Psoas muscle (tissue), 8 donors: Measurements from ENCODE around the gene CYP4B1. TPM values are rescaled to one million over a fixed set of nuclear protein-coding genes. Genes with fewer than 3 reads are reported as not detected.

Experiments
- ATAC-seq, 4 donors: fragments of 200-7000 bp; cut with Tn5 transposase; one replicate each; pipeline ENCODE4 v1.9.1; 2020; ENCODE audit warnings: moderate library complexity in 3 of 4, mild to moderate bottlenecking in 2 of 4
- DNase-seq, 2 donors: peaks; one replicate each; pipeline ENCODE4 v3.0.0-alpha.2; 2020
- H3K27ac ChIP-seq: fragments of 200-600 bp; one replicate; pipeline ENCODE4 v1.8.0; 2022
- H3K27me3 ChIP-seq, 3 donors: fragments of 200-600 bp in 1 of 3; one replicate each; pipeline versions ENCODE4 v1.6.1 to v1.8.0; 2013 to 2022; ENCODE audit warnings: low read length in 2 of 3, mild to moderate bottlenecking in 2 of 3, moderate library complexity in 1 of 3; ENCODE audit not compliant: insufficient read depth in 3 of 3
- H3K36me3 ChIP-seq, 2 donors: fragments of 200-600 bp in 1 of 2; one replicate each; pipeline versions ENCODE4 v1.6.1 to v1.8.0; 2013 to 2022; ENCODE audit warnings: low read depth in 1 of 2, mild to moderate bottlenecking in 1 of 2, moderate library complexity in 1 of 2; ENCODE audit not compliant: insufficient read depth in 1 of 2
- H3K4me1 ChIP-seq: fragments of 200-600 bp; one replicate; pipeline ENCODE4 v1.8.0; 2022
- H3K4me3 ChIP-seq: fragments of 200-600 bp; one replicate; pipeline ENCODE4 v1.8.0; 2022; ENCODE audit warnings: mild to moderate bottlenecking
- H3K9me3 ChIP-seq: fragments of 200-600 bp; one replicate; pipeline ENCODE4 v1.8.0; 2022
- WGBS, 3 donors: extraction: QIAGEN DNeasy Blood & Tissue Kit; methylation state at CpG; one replicate each; pipeline versions ENCODE4 v1.1.6 to v1.1.7; 2013; 5-methylcytosine and 5-hydroxymethylcytosine counted together
- intact Hi-C, 2 donors: fragments of 100-400 bp; cut with DNase I; formaldehyde crosslinking; loops; one replicate each; pipeline versions ENCODE4 v1.11.0 to v1.14.2; 2022
- polyA plus RNA-seq, 3 donors: library from polyadenylated mRNA; stranded (reverse); fragments of 200-250 nt; gene quantifications; one replicate each; pipeline ENCODE4 v1.2.3, GENCODE V29; 2013
- total RNA-seq, 4 donors: library from RNA; stranded (reverse); fragmentation: NEBNext Ultra II Directional in 2 of 4; extraction: Animal tissue kit (Norgen Biotek cat#: 25700) in 2 of 4; gene quantifications; one replicate each; pipeline versions ENCODE4 v1.2.1 to v1.2.4, GENCODE V29; 2021 to 2023
- TF ChIP-seq, protein P1 (sequence below): fragments of 200-600 bp; IDR thresholded peaks from one replicate; pipeline ENCODE4 v1.8.0; 2022; ENCODE audit warnings: antibody characterized with exemption
- donor health status: healthy with polysubstance abuse.
- donor health status: DM: no; HTN: no; CAD: no; lungs with moderate emphysema.
- donor health status: Bipolar disorder and iron deficiency.
- donor health status: healthy.
- donor health status: DM: yes; HTN: yes; CAD: no.
- donor health status: DM: no; HTN: no; CAD: no.
- donor health status: DM: no; HTN: no; CAD: no.
- donor health status: DM: yes; HTN: yes; CAD: no.

CYP4B1 gene
- total and polyA plus RNA-seq, 7 donors = 0.15 to 37.4 (median 21.9) TPM

DNA sequence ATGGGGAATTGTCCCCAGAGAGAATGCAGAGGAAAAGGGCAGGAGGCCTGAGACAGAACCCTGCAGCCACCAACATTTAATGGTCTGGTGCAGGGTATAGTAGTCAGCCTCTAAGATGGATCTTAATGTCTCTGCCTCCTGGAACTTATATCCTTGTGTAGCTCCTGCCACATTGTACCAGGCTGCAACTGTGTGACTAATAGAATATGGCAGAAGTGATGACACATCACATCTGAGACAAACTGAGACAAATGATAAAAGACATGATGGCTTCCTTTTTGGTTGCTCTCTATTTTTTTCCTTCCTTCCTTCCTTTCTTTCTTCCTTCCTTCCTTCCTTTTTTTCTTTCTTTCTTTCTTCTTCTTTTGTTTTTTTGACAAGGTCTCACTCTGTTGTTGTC is 37.1 kb upstream of the CYP4B1 start:
- intact Hi-C loops = no loop called here
- Histone ChIP-seq H3K4me1 (no peaks in the 10 kb centered on the region), H3K4me3 (no peak overlapping the region), H3K9me3 (peaks cover 3% of the 10 kb centered on the region), H3K27me3 (peaks cover 0 to 15% (median 1%) of the 10 kb centered on the region in 3 donors), H3K27ac (no peak overlapping the region), H3K36me3 (no peaks in the 10 kb centered on the region)
- ATAC-seq = no peak
- no peak for DNase-seq
- TF ChIP-seq, protein P1, sequence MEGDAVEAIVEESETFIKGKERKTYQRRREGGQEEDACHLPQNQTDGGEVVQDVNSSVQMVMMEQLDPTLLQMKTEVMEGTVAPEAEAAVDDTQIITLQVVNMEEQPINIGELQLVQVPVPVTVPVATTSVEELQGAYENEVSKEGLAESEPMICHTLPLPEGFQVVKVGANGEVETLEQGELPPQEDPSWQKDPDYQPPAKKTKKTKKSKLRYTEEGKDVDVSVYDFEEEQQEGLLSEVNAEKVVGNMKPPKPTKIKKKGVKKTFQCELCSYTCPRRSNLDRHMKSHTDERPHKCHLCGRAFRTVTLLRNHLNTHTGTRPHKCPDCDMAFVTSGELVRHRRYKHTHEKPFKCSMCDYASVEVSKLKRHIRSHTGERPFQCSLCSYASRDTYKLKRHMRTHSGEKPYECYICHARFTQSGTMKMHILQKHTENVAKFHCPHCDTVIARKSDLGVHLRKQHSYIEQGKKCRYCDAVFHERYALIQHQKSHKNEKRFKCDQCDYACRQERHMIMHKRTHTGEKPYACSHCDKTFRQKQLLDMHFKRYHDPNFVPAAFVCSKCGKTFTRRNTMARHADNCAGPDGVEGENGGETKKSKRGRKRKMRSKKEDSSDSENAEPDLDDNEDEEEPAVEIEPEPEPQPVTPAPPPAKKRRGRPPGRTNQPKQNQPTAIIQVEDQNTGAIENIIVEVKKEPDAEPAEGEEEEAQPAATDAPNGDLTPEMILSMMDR = no peak

DNA sequence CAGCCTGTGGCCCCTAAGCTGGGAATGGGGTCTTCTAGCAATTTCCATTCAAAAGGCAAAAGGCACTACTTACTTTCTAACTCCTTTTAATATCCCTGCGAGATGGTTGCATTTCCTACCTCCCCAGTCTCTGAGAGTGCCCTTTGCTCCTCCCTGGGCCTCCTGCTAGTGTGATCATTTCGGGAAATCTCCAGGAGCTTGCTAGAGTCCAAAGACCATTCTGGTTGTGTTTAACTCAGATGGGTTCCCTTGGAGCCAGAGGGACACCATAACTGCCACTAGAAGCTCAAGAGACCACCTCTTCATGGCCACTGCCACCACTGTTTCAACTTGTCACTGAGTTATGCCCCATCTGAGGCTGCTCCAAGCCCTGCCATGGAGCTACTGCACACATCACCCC is 34.4 kb upstream of the CYP4B1 start:
- Histone ChIP-seq H3K27me3 (peaks cover 0 to 11% (median 1%) of the 10 kb centered on the region in 3 donors), H3K4me3 (no peak overlapping the region), H3K9me3 (peaks cover 3% of the 10 kb centered on the region), H3K4me1 (no peaks in the 10 kb centered on the region), H3K27ac (no peak overlapping the region), H3K36me3 (no peaks in the 10 kb centered on the region)
- DNase-seq (no peak), ATAC-seq (no peak)
- WGBS, 3 donors = 68 to 74% (median 70%) methylated on average over 2 of the region's 2 CpGs
- TF ChIP-seq, protein P1 = no peak
- intact Hi-C loops = no loop called here

DNA sequence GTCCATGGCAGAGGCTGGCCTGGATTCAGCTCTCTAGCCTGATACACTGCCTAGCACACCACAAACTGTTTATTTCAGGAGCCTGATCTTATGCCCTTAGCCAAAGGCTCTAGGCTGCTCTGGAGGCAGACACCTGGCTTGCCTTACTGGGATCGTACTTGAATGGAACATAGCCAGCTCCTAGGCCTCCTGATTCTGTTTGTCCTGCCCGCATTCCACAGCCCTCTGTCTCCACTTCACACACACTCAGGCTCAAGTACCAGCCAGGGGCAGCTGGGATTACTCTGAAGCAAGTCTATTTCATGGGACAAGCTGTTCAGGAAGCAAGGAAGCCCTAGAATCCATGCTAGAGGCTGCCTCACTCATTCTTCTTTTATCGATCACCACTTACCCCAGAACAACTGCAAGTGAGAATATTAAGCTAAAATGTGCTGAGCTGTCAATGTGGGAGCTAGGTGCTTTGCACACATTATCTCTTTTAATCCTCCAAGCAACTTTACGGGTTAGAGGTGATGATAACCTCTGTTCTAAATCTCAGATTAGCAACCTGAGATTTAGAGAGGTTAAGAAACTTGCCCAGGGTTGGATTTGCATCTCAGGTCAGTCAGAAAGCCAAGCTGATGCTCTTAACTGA is 31.1 kb upstream of the CYP4B1 start:
- H3K27me3 ChIP-seq = peaks cover 0 to 1% (median 0%) of the 10 kb centered on the region in 3 donors
- H3K4me3 ChIP-seq = no peak overlapping the region
- no peaks in the 10 kb centered on the region for H3K36me3 ChIP-seq
- no peak for DNase-seq
- TF ChIP-seq, protein P1 = no peak
- 49 to 56% (median 52%) methylated on average over 4 of the region's 4 CpGs for WGBS, 3 donors
- H3K27ac ChIP-seq = no peak overlapping the region
- intact Hi-C loops = no loop called here
- H3K4me1 ChIP-seq = no peaks in the 10 kb centered on the region
- ATAC-seq = no peak
- peaks cover 15% of the 10 kb centered on the region for H3K9me3 ChIP-seq

GRCh38 chr1:46768445-46768844 is 30.4 kb upstream of the CYP4B1 start:
- DNase-seq = no peak
- WGBS, 3 donors = 83 to 88% (median 85%) methylated on average over 5 of the region's 5 CpGs
- Histone ChIP-seq H3K27me3 (no peaks in the 10 kb centered on the region), H3K9me3 (peaks cover 15% of the 10 kb centered on the region), H3K4me1 (no peaks in the 10 kb centered on the region), H3K27ac (no peak overlapping the region), H3K4me3 (no peak overlapping the region), H3K36me3 (no peaks in the 10 kb centered on the region)
- TF ChIP-seq, protein P1 = no peak
- ATAC-seq = no peak
- intact Hi-C loops = no loop called here
